ENCODE measurements around the gene HSP90AA1.
"Not testable (repeated sequence)": the region's sequence is repeated elsewhere in the genome, so short reads cannot be mapped to it uniquely, and the experiment has no call there.

The HSP90AA1 gene

GRCh38 chr14:102086972-102087761 lies at the start of gene HSP90AA1:
HSP90AA1 (minus strand) TSS chr14:102087044; CDS start chr14:102086378, 666 bp downstream.
- peak; percentile 90 for DNase-seq (ENCODE audit: low spot score)

GRCh38 chr14:102135456-102135855 lies 48.6 kb upstream of the HSP90AA1 start:
- not testable (repeated sequence) for DNase-seq (ENCODE audit: low spot score)

GRCh38 chr14:102134719-102135118 lies 47.9 kb upstream of the HSP90AA1 start:
- not testable (repeated sequence) for DNase-seq (ENCODE audit: low spot score)

GRCh38 chr14:102134021-102134420 lies 47.2 kb upstream of the HSP90AA1 start:
- not testable (repeated sequence) for DNase-seq (ENCODE audit: low spot score)

GRCh38 chr14:102131741-102132140 lies 44.9 kb upstream of the HSP90AA1 start:
- DNase-seq (ENCODE audit: low spot score), result no peak

GRCh38 chr14:102126807-102127455 lies 40.1 kb upstream of the HSP90AA1 start:
- no peak for DNase-seq (ENCODE audit: low spot score)

GRCh38 chr14:102125546-102125945 lies 38.7 kb upstream of the HSP90AA1 start:
- no peak for DNase-seq (ENCODE audit: low spot score)

- no peak for DNase-seq (ENCODE audit: low spot score)
Observed at GRCh38 chr14:102124419-102124818, 37.6 kb upstream of the HSP90AA1 start.

- DNase-seq (ENCODE audit: low spot score), result no peak
Observed at GRCh38 chr14:102121567-102121966, 34.7 kb upstream of the HSP90AA1 start.

- DNase-seq (ENCODE audit: low spot score), result no peak
Observed at GRCh38 chr14:102120888-102121287, 34.0 kb upstream of the HSP90AA1 start.

GRCh38 chr14:102117852-102118251 lies 31.0 kb upstream of the HSP90AA1 start:
- DNase-seq (ENCODE audit: low spot score), result no peak

GRCh38 chr14:102116361-102117180 lies 29.7 kb upstream of the HSP90AA1 start:
- DNase-seq (ENCODE audit: low spot score), result no peak

GRCh38 chr14:102111101-102111500 lies 24.3 kb upstream of the HSP90AA1 start:
- no peak for DNase-seq (ENCODE audit: low spot score)

- not testable (repeated sequence) for DNase-seq (ENCODE audit: low spot score)
Observed at GRCh38 chr14:102109332-102109731, 22.5 kb upstream of the HSP90AA1 start.

- DNase-seq (ENCODE audit: low spot score), result no peak
Observed at GRCh38 chr14:102105369-102105768, 18.5 kb upstream of the HSP90AA1 start.

GRCh38 chr14:102103062-102103695 lies 16.3 kb upstream of the HSP90AA1 start:
- DNase-seq (ENCODE audit: low spot score), result no peak

GRCh38 chr14:102097441-102098135 lies 10.7 kb upstream of the HSP90AA1 start:
- no peak for DNase-seq (ENCODE audit: low spot score)

GRCh38 chr14:102096569-102097188 lies 9.8 kb upstream of the HSP90AA1 start:
- DNase-seq (ENCODE audit: low spot score), result peak; percentile 86

GRCh38 chr14:102095871-102096568 lies 9.2 kb upstream of the HSP90AA1 start:
- DNase-seq (ENCODE audit: low spot score), result no peak

GRCh38 chr14:102095231-102095870 lies 8.5 kb upstream of the HSP90AA1 start:
- no peak for DNase-seq (ENCODE audit: low spot score)

Data from globus pallidus (tissue), 1 donor.